Choroid plexus epithelial cell (primary cell): ENCODE measurements around the gene ESPN.
A peak's percentile ranks its signal among the peaks of the same experiment; 100 is the strongest.

Experiments used
- DNase-seq: peaks from one replicate; pipeline ENCODE4 v3.0.0-alpha.2; 2010; ENCODE audit warnings: low read depth
- H3K4me3 ChIP-seq: 2 replicates; pipeline ENCODE4 v1.5.1; 2011; ENCODE audit warnings: low read depth, mild to moderate bottlenecking, control low read depth, low read length, moderate library complexity
- TF ChIP-seq, protein P1 (sequence below): conservative IDR thresholded peaks from 2 replicates; pipeline ENCODE4 v1.5.1; 2011; ENCODE audit warnings: low read depth, mild to moderate bottlenecking, control low read depth, inconsistent platforms, low read length, moderate library complexity

Gene ESPN

DNA sequence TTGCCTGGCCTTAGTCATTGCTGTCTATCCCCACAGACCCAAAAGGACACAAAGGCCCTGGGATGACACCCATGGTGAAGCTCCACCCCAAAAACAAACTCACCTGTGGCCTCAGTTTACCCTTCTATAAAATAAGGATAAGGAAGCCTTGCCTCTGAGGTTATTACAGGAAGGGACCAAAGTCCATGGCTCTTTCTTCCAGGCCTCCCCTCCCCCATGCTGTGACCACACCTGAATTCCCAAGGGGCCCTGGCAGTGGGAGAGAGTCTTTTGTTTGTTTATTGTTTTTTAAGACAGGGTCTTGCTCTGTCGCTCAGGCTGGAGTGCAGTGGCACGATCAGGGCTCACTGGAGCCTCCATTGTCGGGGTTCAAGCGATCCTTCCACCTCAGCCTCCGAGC lies 51.9 kb downstream of the ESPN start:
- H3K4me3 ChIP-seq: no peak overlapping the region
- TF ChIP-seq, protein P1, sequence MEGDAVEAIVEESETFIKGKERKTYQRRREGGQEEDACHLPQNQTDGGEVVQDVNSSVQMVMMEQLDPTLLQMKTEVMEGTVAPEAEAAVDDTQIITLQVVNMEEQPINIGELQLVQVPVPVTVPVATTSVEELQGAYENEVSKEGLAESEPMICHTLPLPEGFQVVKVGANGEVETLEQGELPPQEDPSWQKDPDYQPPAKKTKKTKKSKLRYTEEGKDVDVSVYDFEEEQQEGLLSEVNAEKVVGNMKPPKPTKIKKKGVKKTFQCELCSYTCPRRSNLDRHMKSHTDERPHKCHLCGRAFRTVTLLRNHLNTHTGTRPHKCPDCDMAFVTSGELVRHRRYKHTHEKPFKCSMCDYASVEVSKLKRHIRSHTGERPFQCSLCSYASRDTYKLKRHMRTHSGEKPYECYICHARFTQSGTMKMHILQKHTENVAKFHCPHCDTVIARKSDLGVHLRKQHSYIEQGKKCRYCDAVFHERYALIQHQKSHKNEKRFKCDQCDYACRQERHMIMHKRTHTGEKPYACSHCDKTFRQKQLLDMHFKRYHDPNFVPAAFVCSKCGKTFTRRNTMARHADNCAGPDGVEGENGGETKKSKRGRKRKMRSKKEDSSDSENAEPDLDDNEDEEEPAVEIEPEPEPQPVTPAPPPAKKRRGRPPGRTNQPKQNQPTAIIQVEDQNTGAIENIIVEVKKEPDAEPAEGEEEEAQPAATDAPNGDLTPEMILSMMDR: no peak
- DNase-seq: no peak

DNA sequence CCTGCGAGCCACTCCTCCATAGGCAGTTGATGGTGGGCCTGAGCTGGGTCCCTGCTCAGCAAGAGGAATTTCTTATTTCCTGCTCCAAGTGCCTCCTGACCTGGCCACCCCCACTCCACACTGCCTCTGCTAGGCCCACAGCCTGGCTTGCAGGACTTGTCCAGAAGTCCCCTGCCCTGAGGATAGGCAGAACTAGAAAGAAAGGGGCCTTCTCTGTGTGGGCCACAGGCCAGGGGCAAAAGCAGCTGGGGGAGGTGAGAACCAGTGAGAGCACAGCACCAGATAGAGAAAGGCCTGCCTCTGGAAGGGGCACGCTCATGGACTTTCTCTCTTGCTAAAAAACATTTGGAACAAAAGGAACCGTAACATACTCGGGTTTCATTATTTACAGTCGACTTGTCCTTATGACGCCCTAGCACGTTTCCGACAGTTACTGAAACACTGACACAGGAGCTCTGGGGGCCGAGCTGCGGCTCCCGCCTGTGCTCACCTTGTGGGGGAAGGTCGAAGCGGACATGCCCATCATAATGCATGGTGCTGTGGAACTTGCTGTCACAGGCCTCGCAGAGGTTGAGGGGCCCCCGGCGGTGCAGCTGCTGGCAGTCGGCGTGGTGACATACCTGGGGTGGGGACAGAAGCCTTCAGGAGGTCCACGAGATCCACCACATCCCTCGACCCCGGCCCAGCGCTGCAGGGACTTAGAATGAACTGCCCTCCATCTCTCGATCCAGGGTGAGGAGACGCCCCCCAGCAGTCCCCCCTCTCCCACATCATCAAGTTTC lies 52.7 kb downstream of the ESPN start:
- TF ChIP-seq, protein P1: no peak
- no peak for DNase-seq
- no peak overlapping the region for H3K4me3 ChIP-seq

DNA sequence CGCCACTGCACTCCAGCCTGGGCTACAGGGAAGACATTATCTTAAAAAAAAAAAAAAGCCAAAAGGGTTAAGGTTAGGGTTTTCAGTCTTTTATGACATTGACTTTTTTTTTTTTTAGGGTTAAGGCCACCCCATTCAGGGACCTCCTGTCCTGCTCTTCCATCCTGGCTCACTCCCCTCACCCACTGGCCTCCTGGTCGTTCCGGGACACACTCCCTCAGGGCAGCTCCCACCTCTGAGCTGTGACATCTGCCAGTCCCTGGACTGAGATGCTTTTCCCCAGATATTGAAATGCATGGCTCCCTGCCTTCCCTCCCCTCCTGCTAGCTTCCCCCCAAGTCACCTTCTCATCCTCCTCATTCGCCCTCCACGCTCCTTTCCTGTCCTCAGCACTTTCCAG lies 57.2 kb downstream of the ESPN start:
- TF ChIP-seq, protein P1: no peak
- DNase-seq: no peak
- no peak overlapping the region for H3K4me3 ChIP-seq

DNA sequence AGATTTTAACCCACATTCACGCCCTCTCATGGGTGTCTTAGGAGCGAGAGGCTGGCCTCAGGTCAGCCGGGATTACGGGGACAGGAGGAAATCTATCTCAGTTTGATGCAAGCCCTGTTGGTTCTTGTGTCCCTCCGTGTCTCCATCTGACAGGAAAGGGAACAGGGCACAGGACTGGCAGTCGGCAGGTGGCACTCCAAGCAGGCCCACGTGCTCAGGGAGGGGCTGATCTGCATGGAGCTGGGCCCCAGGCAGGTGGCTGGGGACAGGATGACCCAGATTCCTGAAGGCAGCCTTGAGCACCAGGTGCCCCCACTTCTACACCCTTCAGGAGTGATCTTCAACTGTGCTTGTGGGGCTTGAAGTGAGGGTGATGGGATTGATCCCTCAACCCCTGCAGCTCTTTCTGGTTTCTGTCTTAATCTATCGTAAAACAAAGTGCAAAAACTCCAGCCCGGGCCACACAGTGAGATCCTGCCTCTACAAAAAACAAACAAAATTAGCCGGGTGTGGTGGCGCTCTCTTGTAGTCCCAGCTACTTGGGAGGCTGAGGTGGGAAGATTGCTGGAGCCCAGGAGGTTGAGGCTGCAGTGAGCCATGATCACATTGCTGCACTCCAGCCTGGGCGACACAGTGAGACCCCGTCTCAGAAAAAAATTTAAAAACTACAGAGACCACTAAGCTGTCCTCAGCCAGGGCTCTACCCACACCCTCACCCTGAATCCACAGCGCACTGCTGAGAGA lies 58.6 kb downstream of the ESPN start:
- H3K4me3 ChIP-seq: no peak overlapping the region
- no peak for DNase-seq
- TF ChIP-seq, protein P1: no peak

DNA sequence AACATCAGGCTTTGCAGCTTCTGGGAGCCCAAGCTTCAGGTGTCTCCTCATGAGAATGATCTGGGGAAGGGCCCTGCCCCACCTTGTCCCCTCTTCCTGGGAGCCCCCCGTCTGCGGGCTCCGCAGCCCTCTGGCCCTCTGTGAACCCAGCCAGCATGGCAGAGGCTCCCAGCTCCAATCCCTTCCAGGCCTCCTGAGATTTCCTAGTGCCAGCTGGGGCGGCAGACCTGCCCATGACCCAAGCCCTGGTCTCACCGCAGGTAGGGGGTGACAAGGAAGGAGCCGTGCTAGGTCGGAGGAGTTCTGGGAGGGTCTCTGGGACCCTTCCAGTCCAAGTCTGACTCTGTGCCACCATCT lies 59.2 kb downstream of the ESPN start:
- TF ChIP-seq, protein P1: no peak
- no peak overlapping the region for H3K4me3 ChIP-seq
- no peak for DNase-seq

DNA sequence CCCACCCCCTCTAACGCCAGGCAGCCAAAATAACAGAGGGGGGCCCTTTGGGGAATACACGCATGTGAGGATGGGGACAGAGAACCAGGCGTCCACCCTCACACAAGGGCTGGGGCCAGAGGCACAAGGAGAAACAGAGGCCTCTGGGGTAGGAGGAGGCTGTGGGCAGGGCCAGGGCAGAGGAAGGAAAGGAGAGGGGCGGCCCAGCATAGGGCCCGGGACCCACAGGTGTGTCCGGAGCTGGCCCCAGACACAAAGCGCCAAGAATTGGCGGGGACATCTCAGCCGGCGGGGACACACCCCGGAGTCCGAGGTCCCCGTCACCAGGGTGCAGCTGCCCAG lies 60.2 kb downstream of the ESPN start:
- DNase-seq: no peak
- H3K4me3 ChIP-seq: peak overlapping the region; percentile 56
- TF ChIP-seq, protein P1: no peak
